Globus pallidus (tissue), 1 donor: ENCODE results near the gene NIM1K.
A peak's percentile ranks its signal among the peaks of the same experiment; 100 is the strongest.
"Not testable (repeated sequence)": the region's sequence is repeated elsewhere in the genome, so short reads cannot be mapped to it uniquely, and the experiment has no call there.

Experiments used
- DNase-seq: peaks from one replicate; pipeline ENCODE4 v3.0.0-alpha.2; 2015; ENCODE audit warnings: low spot score

Gene NIM1K

GRCh38 chr5:43281840-43282658 is 90.0 kb downstream of the NIM1K start:
- DNase-seq: no peak

- DNase-seq: no peak
Measured at GRCh38 chr5:43286623-43287022, 94.6 kb downstream of the NIM1K start.

- no peak for DNase-seq
Measured at GRCh38 chr5:43287493-43287892, 95.5 kb downstream of the NIM1K start.

- DNase-seq: no peak
Measured at GRCh38 chr5:43288269-43288831, 96.3 kb downstream of the NIM1K start.

- no peak for DNase-seq
Measured at GRCh38 chr5:43290726-43291125, 98.7 kb downstream of the NIM1K start.

- DNase-seq: no peak
Measured at GRCh38 chr5:43294226-43294625, 102.2 kb downstream of the NIM1K start.

DNA sequence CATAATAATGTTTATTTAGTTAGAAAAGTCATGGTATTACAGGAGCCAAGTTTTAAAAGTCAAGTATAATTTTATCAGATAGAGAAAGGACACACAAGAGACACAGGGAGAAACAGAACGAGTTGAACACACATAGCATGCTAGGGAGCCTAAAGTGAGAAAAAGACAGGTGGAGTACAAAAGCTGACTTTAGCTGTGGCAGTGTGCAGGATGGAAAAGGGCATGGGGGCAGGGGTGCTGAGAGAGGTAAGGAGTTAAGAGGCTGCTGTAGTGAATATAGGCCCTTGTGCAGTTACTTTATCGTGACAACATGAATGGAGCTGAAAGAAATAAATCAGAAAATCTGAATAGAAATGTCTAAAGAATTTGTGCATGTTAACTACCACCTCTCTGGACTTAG is 103.2 kb downstream of the NIM1K start:
- DNase-seq: no peak

- no peak for DNase-seq
Measured at GRCh38 chr5:43296835-43297234, 104.8 kb downstream of the NIM1K start.

GRCh38 chr5:43298443-43298842 is 106.4 kb downstream of the NIM1K start:
- DNase-seq: no peak

DNA sequence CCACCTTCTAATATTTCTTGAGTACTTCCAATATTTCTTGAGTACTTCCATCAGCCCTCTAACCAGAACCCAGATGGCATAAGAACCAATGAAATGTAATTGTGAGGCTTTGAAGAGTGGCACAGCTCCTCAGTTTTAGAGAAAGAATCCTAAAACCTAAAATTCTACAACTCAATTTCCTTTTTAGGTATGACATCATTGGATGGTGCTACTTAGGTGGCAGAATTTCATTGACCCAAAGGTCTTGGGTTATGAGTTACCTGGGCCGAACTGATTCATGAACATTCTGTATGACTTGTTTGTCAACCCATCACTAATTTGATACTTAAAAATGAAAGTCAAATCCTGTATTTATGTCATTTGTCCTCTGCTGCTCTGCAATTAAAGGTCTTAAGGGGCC is 108.1 kb downstream of the NIM1K start:
- no peak for DNase-seq

GRCh38 chr5:43301653-43302091 is 109.6 kb downstream of the NIM1K start:
- no peak for DNase-seq

DNA sequence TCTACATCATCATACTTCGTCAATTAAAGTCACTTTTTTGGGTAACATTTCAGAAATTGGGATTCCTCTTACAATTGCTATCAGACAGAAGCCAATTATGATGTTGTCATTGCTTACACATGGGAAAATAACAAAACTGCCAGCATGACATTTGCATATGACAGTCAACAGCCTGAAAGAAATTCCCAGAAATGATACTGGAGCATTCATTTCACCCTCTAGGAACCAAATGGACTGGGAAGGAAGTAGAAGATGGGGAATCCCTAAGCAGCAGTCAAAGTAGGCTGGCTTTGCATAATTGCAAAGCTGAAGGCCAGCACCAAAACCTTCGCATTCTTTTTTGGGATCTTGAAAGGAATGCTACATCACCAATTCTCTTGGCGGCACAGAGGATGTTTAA is 110.5 kb downstream of the NIM1K start:
- no peak for DNase-seq

GRCh38 chr5:43303242-43303641 is 111.2 kb downstream of the NIM1K start:
- no peak for DNase-seq

GRCh38 chr5:43304525-43304924 is 112.5 kb downstream of the NIM1K start:
- DNase-seq: no peak

DNA sequence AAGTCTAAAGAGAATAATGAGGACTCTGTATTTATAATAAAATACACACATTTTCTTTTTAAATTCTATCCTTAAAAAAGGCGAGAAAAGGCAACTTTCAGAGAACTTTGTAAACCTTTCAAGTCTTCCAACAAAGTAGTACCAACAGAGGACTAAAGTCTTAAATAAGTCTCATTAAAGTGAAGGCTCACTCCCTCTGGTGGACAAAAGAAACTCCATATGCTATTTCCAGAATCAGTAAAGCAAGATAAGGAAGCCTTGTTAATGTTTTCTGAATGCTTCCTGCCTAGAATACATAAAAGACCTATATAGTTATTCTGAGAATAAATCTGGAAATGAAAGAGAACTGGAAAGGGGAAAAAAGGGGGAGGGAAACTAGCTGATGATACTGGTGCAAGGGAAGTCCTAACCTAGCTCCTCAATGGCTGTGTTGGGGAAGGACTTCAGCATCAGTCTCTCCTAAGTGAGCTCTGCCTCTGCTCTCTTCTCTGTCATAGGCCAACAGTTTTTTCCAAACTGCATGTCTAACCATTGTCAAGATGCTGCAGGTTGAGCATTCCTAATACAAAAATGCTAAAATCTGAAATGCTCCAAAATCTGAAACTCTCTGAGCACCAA is 114.0 kb downstream of the NIM1K start:
- peak; percentile 65 for DNase-seq

- not testable (repeated sequence) for DNase-seq
Measured at GRCh38 chr5:43306954-43307353, 114.9 kb downstream of the NIM1K start.

- DNase-seq: no peak
Measured at GRCh38 chr5:43309122-43309521, 117.1 kb downstream of the NIM1K start.

DNA sequence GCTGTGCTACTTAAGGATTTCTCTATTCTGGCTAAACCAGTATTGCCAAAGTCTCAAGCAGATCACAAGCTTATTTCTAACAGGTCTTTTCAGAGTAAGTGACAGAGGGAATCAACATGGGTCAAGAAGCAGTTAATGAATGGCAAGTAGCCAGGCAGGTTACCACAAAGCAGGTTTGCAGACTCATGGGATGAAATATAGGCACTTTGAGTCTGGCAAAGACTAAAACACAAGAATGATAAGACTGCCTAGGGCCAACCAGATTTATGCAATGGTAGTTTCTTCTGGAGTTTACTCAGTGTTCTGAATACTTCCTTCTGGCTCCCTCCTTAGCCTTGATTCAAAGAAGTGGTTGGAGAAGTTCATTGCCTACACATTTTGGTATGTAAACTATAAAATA is 117.6 kb downstream of the NIM1K start:
- no peak for DNase-seq

- no peak for DNase-seq
Measured at GRCh38 chr5:43312076-43312661, 120.1 kb downstream of the NIM1K start.

- DNase-seq: no peak
Measured at GRCh38 chr5:43312699-43313034, 120.6 kb downstream of the NIM1K start.

GRCh38 chr5:43313035-43313853 is 121.2 kb downstream of the NIM1K start, which contains the start of gene HMGCS1:
HMGCS1 (minus strand) TSS chr5:43313412; CDS start chr5:43298965, 14,447 bp downstream.
- peak; percentile 100 for DNase-seq

- peak; percentile 61 for DNase-seq
Measured at GRCh38 chr5:43313854-43314457, 121.9 kb downstream of the NIM1K start.
